ENCODE measurements around the gene MFSD12. TPM values are rescaled to one million over a fixed set of nuclear protein-coding genes. Genes with fewer than 3 reads are reported as not detected.
"Not testable (repeated sequence)": the region's sequence is repeated elsewhere in the genome, so short reads cannot be mapped to it uniquely, and the experiment has no call there.

Gene MFSD12
- polyA plus RNA-seq, 1 donor from 2014 or later = 38.5 TPM

- Histone ChIP-seq H3K9me3 (ENCODE audit: low read length) (no peaks in the 10 kb centered on the region), H3K36me3 (ENCODE audit: insufficient read depth, low read length) (no peaks in the 10 kb centered on the region), H3K27ac (ENCODE audit: low read length) (no peak within 1 kb of the TSS), H4K20me1 (ENCODE audit: insufficient read depth) (no peaks in the 10 kb centered on the region), H2AFZ (ENCODE audit: low read depth, low read length) (no peak within 1 kb of the TSS), H3F3A (ENCODE audit: insufficient read depth, low read length, poor library complexity, severe bottlenecking) (no peaks in the 10 kb centered on the region), H3K9ac (ENCODE audit: low read length) (no peak within 1 kb of the TSS), H3K27me3 (ENCODE audit: insufficient read depth, low read depth, low read length) (peaks cover 21% of the 10 kb centered on the region), H3K79me2 (replicated peaks; ENCODE audit: insufficient read depth, low read length) (no peaks in the 10 kb centered on the region), H3K9me2 (ENCODE audit: insufficient read depth, low read length) (no peaks in the 10 kb centered on the region), H3K4me3 (ENCODE audit: low read length) (no peak within 1 kb of the TSS), H3K4me2 (ENCODE audit: low read length) (no peak within 1 kb of the TSS)
- TF ChIP-seq EP300 (conservative IDR thresholded peaks at IDR 0.05; ENCODE audit: poor library complexity, severe bottlenecking) (no peak), EZH2 (IDR thresholded peaks at IDR 0.05; ENCODE audit: borderline replicate concordance, insufficient read depth, low read length, poor library complexity, severe bottlenecking) (no peak), REST (IDR thresholded peaks at IDR 0.05; ENCODE audit: borderline replicate concordance) (no peak), RAD21 (conservative IDR thresholded peaks at IDR 0.05) (no peak), SMC3 (conservative IDR thresholded peaks at IDR 0.05; ENCODE audit: poor library complexity) (no peak), TAF1 (IDR thresholded peaks at IDR 0.05; ENCODE audit: low read depth) (no peak), POLR2AphosphoS5 (IDR thresholded peaks at IDR 0.05) (no peak), MXI1 (conservative IDR thresholded peaks at IDR 0.05; ENCODE audit: poor library complexity, severe bottlenecking) (no peak), CTCF (IDR thresholded peaks at IDR 0.05; ENCODE audit: poor library complexity, severe bottlenecking) (no peak)
Observed at GRCh38 chr19:3585301-3586126, 28.1 kb upstream of the MFSD12 start, which contains the start of gene GIPC3. GIPC3 (plus strand) TSS chr19:3585478; CDS start chr19:3585598, 120 bp downstream.

GRCh38 chr19:3584036-3584802 lies 26.8 kb upstream of the MFSD12 start:
- H3K79me2 ChIP-seq (replicated peaks; ENCODE audit: insufficient read depth, low read length); H3K9ac ChIP-seq (ENCODE audit: low read length); H3K4me2 ChIP-seq (ENCODE audit: low read length); H3F3A ChIP-seq (ENCODE audit: insufficient read depth, low read length, poor library complexity, severe bottlenecking); H3K9me2 ChIP-seq (ENCODE audit: insufficient read depth, low read length); H4K20me1 ChIP-seq (ENCODE audit: insufficient read depth); H3K36me3 ChIP-seq (ENCODE audit: insufficient read depth, low read length); H3K27ac ChIP-seq (ENCODE audit: low read length); H3K4me3 ChIP-seq (ENCODE audit: low read length); H3K9me3 ChIP-seq (ENCODE audit: low read length); H2AFZ ChIP-seq (ENCODE audit: low read depth, low read length): not testable (repeated sequence)
- peaks cover 21% of the 10 kb centered on the region for H3K27me3 ChIP-seq (ENCODE audit: insufficient read depth, low read depth, low read length)

- H3K9ac ChIP-seq (ENCODE audit: low read length); H4K20me1 ChIP-seq (ENCODE audit: insufficient read depth); H3K9me3 ChIP-seq (ENCODE audit: low read length); H3K9me2 ChIP-seq (ENCODE audit: insufficient read depth, low read length); H3K4me2 ChIP-seq (ENCODE audit: low read length); H3K79me2 ChIP-seq (replicated peaks; ENCODE audit: insufficient read depth, low read length); H3K4me3 ChIP-seq (ENCODE audit: low read length); H3K36me3 ChIP-seq (ENCODE audit: insufficient read depth, low read length); H3K27ac ChIP-seq (ENCODE audit: low read length); H3F3A ChIP-seq (ENCODE audit: insufficient read depth, low read length, poor library complexity, severe bottlenecking); H2AFZ ChIP-seq (ENCODE audit: low read depth, low read length): not testable (repeated sequence)
- peaks cover 19% of the 10 kb centered on the region for H3K27me3 ChIP-seq (ENCODE audit: insufficient read depth, low read depth, low read length)
Observed at GRCh38 chr19:3581792-3582191, 24.4 kb upstream of the MFSD12 start.
